SU-DHL-6 (cell line): ENCODE results near the gene HSPA12B.

Source experiments
- EZH2phosphoT487 ChIP-seq: fragments of 200-600 bp; sonication (generic), shearing (Covaris generic); conservative IDR thresholded peaks from 2 replicates; pipeline ENCODE4 v1.6.1; 2018; ENCODE audit warnings: mild to moderate bottlenecking, antibody characterized with exemption, low read length, moderate library complexity, mixed read lengths
- TF ChIP-seq, protein P1 (sequence below): fragments of 200-600 bp; sonication (generic); IDR thresholded peaks from one replicate; pipeline ENCODE4 v1.5.1; 2017; ENCODE audit warnings: antibody characterized with exemption, mild to moderate bottlenecking, low read length, moderate library complexity; ENCODE audit not compliant: insufficient read depth, poor library complexity, severe bottlenecking

DNA sequence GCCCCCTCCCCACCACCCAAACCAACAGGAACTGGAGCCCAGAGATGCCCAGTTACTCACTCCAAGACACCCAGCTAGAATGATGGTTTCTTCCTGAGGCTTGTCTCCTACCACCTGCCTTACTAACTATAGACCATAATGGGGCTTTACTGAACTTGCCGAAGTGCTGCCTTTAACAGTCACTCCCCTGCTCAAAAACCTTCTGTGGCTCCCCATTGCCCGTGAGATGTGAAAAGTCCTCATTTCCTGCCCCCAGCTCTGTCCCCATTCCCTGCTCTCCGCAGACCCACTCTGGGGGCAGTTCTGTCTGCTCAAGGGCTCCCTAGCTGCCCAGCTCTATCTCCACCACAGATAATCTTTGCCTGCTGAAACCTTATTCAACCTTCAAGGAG lies 25.0 kb upstream of the HSPA12B start:
- TF ChIP-seq, protein P1, sequence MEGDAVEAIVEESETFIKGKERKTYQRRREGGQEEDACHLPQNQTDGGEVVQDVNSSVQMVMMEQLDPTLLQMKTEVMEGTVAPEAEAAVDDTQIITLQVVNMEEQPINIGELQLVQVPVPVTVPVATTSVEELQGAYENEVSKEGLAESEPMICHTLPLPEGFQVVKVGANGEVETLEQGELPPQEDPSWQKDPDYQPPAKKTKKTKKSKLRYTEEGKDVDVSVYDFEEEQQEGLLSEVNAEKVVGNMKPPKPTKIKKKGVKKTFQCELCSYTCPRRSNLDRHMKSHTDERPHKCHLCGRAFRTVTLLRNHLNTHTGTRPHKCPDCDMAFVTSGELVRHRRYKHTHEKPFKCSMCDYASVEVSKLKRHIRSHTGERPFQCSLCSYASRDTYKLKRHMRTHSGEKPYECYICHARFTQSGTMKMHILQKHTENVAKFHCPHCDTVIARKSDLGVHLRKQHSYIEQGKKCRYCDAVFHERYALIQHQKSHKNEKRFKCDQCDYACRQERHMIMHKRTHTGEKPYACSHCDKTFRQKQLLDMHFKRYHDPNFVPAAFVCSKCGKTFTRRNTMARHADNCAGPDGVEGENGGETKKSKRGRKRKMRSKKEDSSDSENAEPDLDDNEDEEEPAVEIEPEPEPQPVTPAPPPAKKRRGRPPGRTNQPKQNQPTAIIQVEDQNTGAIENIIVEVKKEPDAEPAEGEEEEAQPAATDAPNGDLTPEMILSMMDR = no peak
- TF ChIP-seq EZH2phosphoT487 = no peak
